ENCODE measurements around the gene UGT2B10. TPM values are rescaled to one million over a fixed set of nuclear protein-coding genes. Genes with fewer than 3 reads are reported as not detected.

The UGT2B10 gene
- total and polyA plus RNA-seq, 2 donors from 2014 or later = not detected

DNA sequence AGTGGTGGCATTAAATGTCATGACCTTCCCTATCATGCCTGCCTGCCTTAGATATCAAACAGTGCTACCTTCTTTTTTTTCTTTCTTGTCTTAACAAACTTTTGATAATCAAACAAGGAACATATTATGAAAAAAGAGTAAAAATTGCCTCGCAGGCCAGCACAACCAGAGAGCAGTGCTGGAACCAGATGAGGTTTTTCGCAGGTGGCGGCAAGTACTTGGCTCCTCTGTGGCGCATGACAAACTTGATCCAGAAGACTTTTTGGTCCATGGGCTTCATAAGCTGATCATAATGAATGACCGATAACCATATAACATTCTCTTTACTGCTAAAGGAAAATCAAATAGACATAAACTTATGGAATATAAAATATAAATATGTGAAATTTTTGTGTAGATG is 61.8 kb downstream of the UGT2B10 start:
- Histone ChIP-seq H3K27me3 (ENCODE audit: control insufficient read depth, insufficient read depth, low read length) (no peaks in the 10 kb centered on the region), H3K9ac (ENCODE audit: low read length in 3 of 3) (no peak overlapping the region), H3K4me3 (ENCODE audit: low read length in 3 of 3) (no peak overlapping the region), H3K4me1 (ENCODE audit: control insufficient read depth in 2 of 3, insufficient read depth in 2 of 3, low read depth in 1 of 3, low read length in 3 of 3) (no peaks in the 10 kb centered on the region), H3K9me3 (ENCODE audit: control insufficient read depth in 2 of 3, insufficient read depth in 1 of 3, low read length in 3 of 3) (no peaks in the 10 kb centered on the region), H3K27ac (ENCODE audit: low read depth in 2 of 2, low read length in 2 of 2) (no peak overlapping the region), H3K36me3 (ENCODE audit: control insufficient read depth in 2 of 3, insufficient read depth in 3 of 3, low read length in 3 of 3) (no peaks in the 10 kb centered on the region)
- no peak for TF ChIP-seq CTCF (IDR thresholded peaks at IDR 0.05; ENCODE audit: borderline replicate concordance, extremely low read depth, insufficient read depth)
- DNase-seq (no peak), FAIRE-seq (no peak)
- intact Hi-C loops (cut with DNase I) = no loop called here

DNA sequence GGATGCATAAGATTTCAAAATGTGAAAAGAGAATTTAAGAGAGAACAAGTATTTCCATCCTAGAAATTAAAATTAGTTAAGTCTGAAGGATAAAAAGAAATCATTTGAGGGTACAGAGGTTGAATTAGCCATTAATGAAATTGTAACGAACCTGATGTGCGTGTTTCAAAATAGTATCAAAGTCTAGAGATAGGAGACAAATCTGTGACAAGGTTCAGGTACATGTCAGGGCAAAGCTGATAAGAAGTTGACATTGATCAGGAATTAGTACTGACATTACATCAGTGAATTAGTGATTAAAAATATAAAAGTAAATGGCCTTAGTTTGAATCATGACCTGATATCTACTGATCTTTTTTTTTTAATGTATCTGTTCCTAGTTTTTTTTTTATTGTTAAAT is 62.3 kb downstream of the UGT2B10 start:
- Histone ChIP-seq H3K4me1 (ENCODE audit: control insufficient read depth in 2 of 3, insufficient read depth in 2 of 3, low read depth in 1 of 3, low read length in 3 of 3) (no peaks in the 10 kb centered on the region), H3K27ac (ENCODE audit: low read depth in 2 of 2, low read length in 2 of 2) (no peak overlapping the region), H3K4me3 (ENCODE audit: low read length in 3 of 3) (no peak overlapping the region), H3K9ac (ENCODE audit: low read length in 3 of 3) (no peak overlapping the region), H3K36me3 (ENCODE audit: control insufficient read depth in 2 of 3, insufficient read depth in 3 of 3, low read length in 3 of 3) (no peaks in the 10 kb centered on the region), H3K9me3 (ENCODE audit: control insufficient read depth in 2 of 3, insufficient read depth in 1 of 3, low read length in 3 of 3) (no peaks in the 10 kb centered on the region), H3K27me3 (ENCODE audit: control insufficient read depth, insufficient read depth, low read length) (no peaks in the 10 kb centered on the region)
- TF ChIP-seq CTCF (IDR thresholded peaks at IDR 0.05; ENCODE audit: borderline replicate concordance, extremely low read depth, insufficient read depth) = no peak
- intact Hi-C loops (cut with DNase I) = no loop called here
- DNase-seq (no peak), FAIRE-seq (no peak)

Other genes starting within 250 kb of the UGT2B10 start
- 0.38 TPM for gene UGT2B17, start 239.7 kb upstream of the UGT2B10 start, total RNA-seq
- gene UGT2B17, start 239.7 kb upstream of the UGT2B10 start, polyA plus RNA-seq (ENCODE audit: insufficient read depth, low read depth, low replicate concordance) = not detected
- gene UGT2B15, start 145.3 kb upstream of the UGT2B10 start, total RNA-seq = not detected
- gene UGT2B15, start 145.3 kb upstream of the UGT2B10 start, polyA plus RNA-seq (ENCODE audit: insufficient read depth, low read depth, low replicate concordance) = not detected
- 57.7 TPM for gene UGT2A3, start 135.8 kb downstream of the UGT2B10 start, total RNA-seq
- 27.1 TPM for gene UGT2A3, start 135.8 kb downstream of the UGT2B10 start, polyA plus RNA-seq (ENCODE audit: insufficient read depth, low read depth, low replicate concordance)

Data from kidney (tissue), 14 donors.